Colonic mucosa (tissue), 4 donors: ENCODE data around the gene TMEM221. TPM values are rescaled to one million over a fixed set of nuclear protein-coding genes. Genes with fewer than 3 reads are reported as not detected.

Experiments
- DNase-seq: peaks from one replicate; pipeline ENCODE4 v3.0.0-alpha.2; 2020
- H3K27ac ChIP-seq: fragments of 200-600 bp; one replicate; pipeline ENCODE4 v1.8.0; 2021
- H3K27me3 ChIP-seq: fragments of 200-600 bp; one replicate; pipeline ENCODE4 v1.8.0; 2021
- H3K36me3 ChIP-seq: fragments of 200-600 bp; one replicate; pipeline ENCODE4 v1.8.0; 2021
- H3K4me1 ChIP-seq: fragments of 200-600 bp; one replicate; pipeline ENCODE4 v1.8.0; 2021; ENCODE audit warnings: mild to moderate bottlenecking
- H3K4me3 ChIP-seq: fragments of 200-600 bp; one replicate; pipeline ENCODE4 v1.8.0; 2021
- H3K9ac ChIP-seq, 2 donors: one replicate each; pipeline ENCODE4 v1.7.0; 2013; ENCODE audit warnings: control low read depth in 2 of 2, low read depth in 2 of 2, low read length in 2 of 2
- H3K9me3 ChIP-seq: fragments of 200-600 bp; one replicate; pipeline ENCODE4 v1.8.0; 2021
- intact Hi-C: fragments of 100-400 bp; cut with DNase I; formaldehyde crosslinking; loops from one replicate; pipeline ENCODE4 v1.14.1; 2022
- total RNA-seq, 2 donors: library from RNA; stranded (reverse); fragmentation: NEBNext Ultra II Directional in 1 of 2; extraction: Animal tissue kit (Norgen Biotek cat#: 25700) in 1 of 2; gene quantifications; one replicate each; pipeline ENCODE4 v1.2.1, GENCODE V29; 2021
- TF ChIP-seq, protein P1 (sequence below): fragments of 200-600 bp; IDR thresholded peaks from one replicate; pipeline ENCODE4 v1.8.0; 2022; ENCODE audit warnings: antibody characterized with exemption, mild to moderate bottlenecking
- donor health status: healthy.
- donor health status: DM: no; HTN: no; CAD: no.
- donor health status: DM: no; HTN: no; CAD: no.

TMEM221 gene
- total RNA-seq, 2 donors from 2014 or later, result not detected

DNA sequence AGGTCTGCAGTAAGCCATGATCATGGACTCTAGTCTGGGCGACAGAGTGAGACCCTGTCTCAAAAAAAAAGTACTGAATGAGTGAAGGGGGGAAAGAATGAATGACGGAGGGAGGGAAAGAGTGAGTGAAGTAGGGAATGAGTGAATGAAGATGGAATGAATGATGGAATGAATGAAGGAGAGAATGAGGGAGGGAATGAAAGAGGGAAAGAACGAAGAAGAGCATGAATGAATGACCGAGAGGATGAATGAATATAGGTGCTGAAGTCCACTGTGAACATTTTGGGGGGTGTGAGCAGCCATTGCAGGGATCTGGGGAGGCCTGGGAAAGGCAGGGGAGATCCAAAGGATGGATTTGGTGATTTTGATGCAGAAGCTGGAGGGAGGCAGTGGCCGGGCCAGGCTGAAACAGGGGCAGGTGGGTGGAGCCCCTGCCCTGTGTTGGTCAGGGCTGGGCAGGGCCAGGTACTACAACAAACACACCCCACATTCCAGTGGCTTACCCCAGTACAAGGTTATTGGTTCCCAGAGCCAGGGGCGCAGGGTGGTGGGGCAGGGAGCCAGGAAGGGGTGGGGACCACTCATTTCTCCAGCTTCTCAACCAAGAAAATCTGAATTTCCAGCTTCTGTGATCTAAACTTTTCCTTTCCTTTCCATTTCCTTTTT is 36.2 kb upstream of the TMEM221 start:
- no peak overlapping the region for H3K4me3 ChIP-seq
- no peaks in the 10 kb centered on the region for H3K27me3 ChIP-seq
- no peaks in the 10 kb centered on the region for H3K9me3 ChIP-seq
- no peaks in the 10 kb centered on the region for H3K36me3 ChIP-seq
- intact Hi-C loops, result no loop called here
- no peak overlapping the region for H3K27ac ChIP-seq
- H3K4me1 ChIP-seq, result peaks cover 4% of the 10 kb centered on the region
- TF ChIP-seq, protein P1, sequence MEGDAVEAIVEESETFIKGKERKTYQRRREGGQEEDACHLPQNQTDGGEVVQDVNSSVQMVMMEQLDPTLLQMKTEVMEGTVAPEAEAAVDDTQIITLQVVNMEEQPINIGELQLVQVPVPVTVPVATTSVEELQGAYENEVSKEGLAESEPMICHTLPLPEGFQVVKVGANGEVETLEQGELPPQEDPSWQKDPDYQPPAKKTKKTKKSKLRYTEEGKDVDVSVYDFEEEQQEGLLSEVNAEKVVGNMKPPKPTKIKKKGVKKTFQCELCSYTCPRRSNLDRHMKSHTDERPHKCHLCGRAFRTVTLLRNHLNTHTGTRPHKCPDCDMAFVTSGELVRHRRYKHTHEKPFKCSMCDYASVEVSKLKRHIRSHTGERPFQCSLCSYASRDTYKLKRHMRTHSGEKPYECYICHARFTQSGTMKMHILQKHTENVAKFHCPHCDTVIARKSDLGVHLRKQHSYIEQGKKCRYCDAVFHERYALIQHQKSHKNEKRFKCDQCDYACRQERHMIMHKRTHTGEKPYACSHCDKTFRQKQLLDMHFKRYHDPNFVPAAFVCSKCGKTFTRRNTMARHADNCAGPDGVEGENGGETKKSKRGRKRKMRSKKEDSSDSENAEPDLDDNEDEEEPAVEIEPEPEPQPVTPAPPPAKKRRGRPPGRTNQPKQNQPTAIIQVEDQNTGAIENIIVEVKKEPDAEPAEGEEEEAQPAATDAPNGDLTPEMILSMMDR, result no peak
- no peak for DNase-seq
- H3K9ac ChIP-seq, result no peak overlapping the region

DNA sequence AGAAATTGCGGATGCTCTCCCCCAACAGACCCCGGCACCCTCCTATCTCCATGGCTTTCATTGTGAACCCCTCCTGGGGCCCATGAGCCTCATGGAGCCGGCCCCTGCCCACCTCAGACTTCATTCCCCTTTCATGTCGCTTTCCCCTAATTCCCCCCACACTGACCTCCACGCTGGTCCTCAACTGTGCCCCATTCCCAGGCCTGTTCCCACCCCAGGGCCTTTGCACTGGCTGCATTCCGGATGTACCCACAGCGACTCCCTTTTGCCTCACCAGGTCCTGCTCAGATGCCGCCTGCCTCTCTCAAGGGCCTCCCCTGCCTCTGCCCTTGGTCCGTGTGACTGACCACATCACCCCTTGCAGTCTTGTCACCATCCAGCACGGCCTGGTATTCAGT is 35.1 kb upstream of the TMEM221 start:
- intact Hi-C loops, result no loop called here
- no peaks in the 10 kb centered on the region for H3K36me3 ChIP-seq
- no peak overlapping the region for H3K4me3 ChIP-seq
- H3K9ac ChIP-seq, result no peak overlapping the region
- peaks cover 3% of the 10 kb centered on the region for H3K4me1 ChIP-seq
- DNase-seq, result no peak
- no peaks in the 10 kb centered on the region for H3K9me3 ChIP-seq
- no peaks in the 10 kb centered on the region for H3K27me3 ChIP-seq
- TF ChIP-seq, protein P1, result no peak
- H3K27ac ChIP-seq, result no peak overlapping the region

DNA sequence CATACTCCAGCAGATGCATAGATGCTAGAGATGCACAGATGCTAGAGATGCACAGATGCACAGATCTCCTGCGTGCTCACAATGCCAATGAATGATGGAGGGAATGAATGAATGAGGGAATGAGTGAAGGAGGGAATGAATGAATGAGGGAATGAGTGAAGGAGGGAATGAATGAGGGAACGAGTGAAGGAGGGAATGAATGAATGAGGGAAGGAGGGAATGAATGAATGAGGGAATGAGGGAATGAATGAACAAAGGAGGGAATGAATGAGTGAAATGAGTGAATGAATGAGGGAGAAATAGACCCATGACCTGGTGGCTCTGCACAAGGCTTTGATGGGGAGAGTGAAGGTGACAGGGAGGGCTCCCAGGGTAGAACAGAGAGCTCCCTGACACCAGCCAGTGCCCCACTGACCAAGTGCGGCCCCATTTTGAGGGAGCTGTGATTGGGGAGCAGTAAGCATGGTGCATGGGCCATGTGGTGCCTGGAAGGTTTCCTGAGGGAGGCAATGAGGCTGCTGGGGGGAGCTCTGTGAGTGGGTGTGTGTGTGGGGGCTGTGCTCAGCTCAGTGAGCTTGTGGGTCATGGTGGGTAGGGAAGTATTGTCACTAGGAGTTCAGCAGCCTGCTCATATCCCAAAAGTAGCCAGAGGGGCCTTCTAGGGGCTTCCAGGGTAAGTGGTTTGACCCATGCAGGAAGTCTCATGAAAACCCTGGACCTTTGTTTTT is 34.6 kb upstream of the TMEM221 start:
- TF ChIP-seq, protein P1, result no peak
- Histone ChIP-seq H3K9me3 (no peaks in the 10 kb centered on the region), H3K27me3 (no peaks in the 10 kb centered on the region), H3K4me3 (no peak overlapping the region), H3K36me3 (no peaks in the 10 kb centered on the region), H3K9ac (no peak overlapping the region), H3K27ac (no peak overlapping the region), H3K4me1 (no peaks in the 10 kb centered on the region)
- intact Hi-C loops, result no loop called here
- no peak for DNase-seq

DNA sequence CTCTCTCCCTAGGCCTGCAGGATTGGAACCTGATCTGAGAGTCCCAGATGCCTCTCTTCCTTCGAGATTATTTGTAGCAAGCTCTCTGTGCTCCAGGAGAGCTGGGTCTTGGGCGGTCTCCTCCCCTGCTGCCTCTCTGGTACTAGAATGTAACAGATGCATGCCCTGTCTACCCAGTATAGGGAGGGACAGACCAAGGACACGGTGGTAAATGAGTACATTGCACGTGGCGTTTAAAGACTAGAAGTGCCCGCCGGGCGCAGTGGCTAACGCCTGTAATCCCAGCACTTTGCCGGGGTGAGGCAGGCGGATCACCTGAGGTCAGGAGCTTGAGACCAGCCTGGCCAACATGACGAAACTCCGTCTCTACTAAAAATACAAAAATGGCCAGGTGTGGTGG is 33.5 kb upstream of the TMEM221 start:
- Histone ChIP-seq H3K27ac (no peak overlapping the region), H3K4me1 (no peaks in the 10 kb centered on the region), H3K36me3 (no peaks in the 10 kb centered on the region), H3K27me3 (no peaks in the 10 kb centered on the region), H3K9ac (no peak overlapping the region), H3K4me3 (no peak overlapping the region), H3K9me3 (no peaks in the 10 kb centered on the region)
- DNase-seq, result no peak
- TF ChIP-seq, protein P1, result no peak
- intact Hi-C loops, result no loop called here

DNA sequence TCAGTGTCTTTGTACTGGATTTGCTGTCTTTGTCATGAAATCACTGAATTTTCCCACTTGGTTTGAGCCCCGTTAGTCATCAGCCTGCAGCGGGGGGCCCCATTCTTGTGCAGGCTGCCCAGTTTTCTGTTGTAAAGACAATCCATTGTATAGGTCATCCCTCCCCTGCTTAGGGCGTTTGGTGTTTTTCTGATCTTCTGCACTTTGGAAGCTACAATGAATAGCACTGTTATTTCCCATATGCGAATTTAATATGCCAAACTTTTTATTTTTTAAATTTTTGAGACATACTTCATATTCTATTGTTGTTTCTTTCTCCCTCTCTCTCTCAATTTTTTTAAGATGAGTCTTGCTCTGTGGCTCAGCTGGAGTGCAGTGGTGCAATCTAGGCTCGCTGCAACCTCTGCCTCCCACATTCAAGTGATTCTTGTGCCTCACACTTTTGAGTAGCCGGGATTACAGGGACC is 30.9 kb upstream of the TMEM221 start:
- Histone ChIP-seq H3K27me3 (no peaks in the 10 kb centered on the region), H3K9me3 (no peaks in the 10 kb centered on the region), H3K27ac (no peak overlapping the region), H3K4me1 (no peaks in the 10 kb centered on the region), H3K4me3 (no peak overlapping the region), H3K9ac (no peak overlapping the region), H3K36me3 (no peaks in the 10 kb centered on the region)
- TF ChIP-seq, protein P1, result no peak
- intact Hi-C loops, result no loop called here
- no peak for DNase-seq
